Activated T-cell treated with anti-CD3 and anti-CD28 coated beads, Interleukin-2, amount 50 U/mL, for 72 hours (primary cell): Measurements from ENCODE around the gene MBD1. TPM values are rescaled to one million over a fixed set of nuclear protein-coding genes. Genes with fewer than 3 reads are reported as not detected.
"Not testable (repeated sequence)": the region's sequence is repeated elsewhere in the genome, so short reads cannot be mapped to it uniquely, and the experiment has no call there.

Experiments
- ATAC-seq, 2 donors: fragments of 150-1000 bp; cut with Tn5 transposase; replicated peaks in 1 of 2; 2 replicates each; pipeline ENCODE4 v1.10.0; 2021; ENCODE audit warnings: moderate library complexity in 2 of 2, mild to moderate bottlenecking in 1 of 2
- DNase-seq, 2 donors: peaks; one replicate each; pipeline ENCODE4 v3.0.0; 2021 to 2022; ENCODE audit warnings: mixed read lengths in 1 of 2
- H3K27ac Mint-ChIP-seq: one replicate; pipeline ENCODE4 v1.8.0; 2022; ENCODE audit warnings: mild to moderate bottlenecking, moderate library complexity, mixed read lengths
- H3K27me3 Mint-ChIP-seq: one replicate; pipeline ENCODE4 v1.8.0; 2022; ENCODE audit warnings: low read depth, mixed read lengths
- H3K36me3 Mint-ChIP-seq, 2 donors: one replicate each; pipeline ENCODE4 v1.8.0; 2022; ENCODE audit warnings: mixed read lengths in 2 of 2, mild to moderate bottlenecking in 1 of 2; ENCODE audit not compliant: insufficient read depth in 2 of 2
- H3K4me1 Mint-ChIP-seq: one replicate; pipeline ENCODE4 v1.8.0; 2022; ENCODE audit warnings: low read depth, mixed read lengths
- H3K4me3 Mint-ChIP-seq, 2 donors: one replicate each; pipeline ENCODE4 v1.8.0; 2022; ENCODE audit warnings: mild to moderate bottlenecking in 2 of 2, mixed read lengths in 2 of 2, moderate library complexity in 2 of 2
- H3K9me3 Mint-ChIP-seq, 2 donors: one replicate each; pipeline ENCODE4 v1.8.0; 2022; ENCODE audit warnings: mixed read lengths in 2 of 2
- total RNA-seq, 2 donors: library from RNA; stranded (reverse); gene quantifications; one replicate each; pipeline ENCODE4 v1.2.3, GENCODE V29; 2022

Gene MBD1, protein sequence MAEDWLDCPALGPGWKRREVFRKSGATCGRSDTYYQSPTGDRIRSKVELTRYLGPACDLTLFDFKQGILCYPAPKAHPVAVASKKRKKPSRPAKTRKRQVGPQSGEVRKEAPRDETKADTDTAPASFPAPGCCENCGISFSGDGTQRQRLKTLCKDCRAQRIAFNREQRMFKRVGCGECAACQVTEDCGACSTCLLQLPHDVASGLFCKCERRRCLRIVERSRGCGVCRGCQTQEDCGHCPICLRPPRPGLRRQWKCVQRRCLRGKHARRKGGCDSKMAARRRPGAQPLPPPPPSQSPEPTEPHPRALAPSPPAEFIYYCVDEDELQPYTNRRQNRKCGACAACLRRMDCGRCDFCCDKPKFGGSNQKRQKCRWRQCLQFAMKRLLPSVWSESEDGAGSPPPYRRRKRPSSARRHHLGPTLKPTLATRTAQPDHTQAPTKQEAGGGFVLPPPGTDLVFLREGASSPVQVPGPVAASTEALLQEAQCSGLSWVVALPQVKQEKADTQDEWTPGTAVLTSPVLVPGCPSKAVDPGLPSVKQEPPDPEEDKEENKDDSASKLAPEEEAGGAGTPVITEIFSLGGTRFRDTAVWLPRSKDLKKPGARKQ
- total RNA-seq: 10 to 100 TPM; 88.5 to 94.9 TPM

DNA sequence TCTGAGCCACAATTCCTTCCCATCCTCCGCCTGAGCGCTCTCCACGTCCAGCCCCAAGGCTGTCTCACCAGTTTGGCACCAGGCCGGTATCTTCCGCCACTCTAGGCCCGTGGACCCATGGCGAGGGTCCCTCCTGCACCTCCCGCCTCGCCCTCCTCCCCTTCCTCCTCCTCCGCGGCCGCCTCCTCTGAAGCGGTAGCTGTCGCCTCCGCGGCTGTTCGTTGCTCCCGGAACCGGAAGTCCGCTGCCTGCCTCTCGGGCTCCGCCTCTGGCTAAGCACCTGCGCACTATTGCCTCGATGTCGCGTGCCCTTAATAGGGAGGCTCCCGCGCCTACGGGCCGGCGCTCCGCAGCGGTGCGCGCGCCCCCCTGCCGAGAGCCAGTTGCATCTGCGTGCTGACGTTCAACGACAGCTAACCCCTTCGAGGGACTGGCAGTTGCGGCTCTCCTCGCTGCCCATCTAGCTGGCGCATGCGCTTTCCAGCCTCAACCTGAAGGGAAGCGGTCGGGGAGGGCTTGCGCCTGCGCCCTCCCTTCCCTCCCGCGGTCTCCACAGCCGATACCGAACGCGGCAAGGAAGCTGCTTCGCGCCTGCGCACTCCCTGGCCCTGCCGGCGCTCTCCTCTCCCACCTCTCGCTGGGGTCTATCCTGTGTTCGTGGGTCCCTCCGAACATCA is at the start of gene MBD1:
Gene MBD1 (minus strand): TSS at position 229 of the 677 bp plus-strand sequence. CDS start 1,531 bp downstream, outside the sequence.
- Mint-ChIP-seq H3K27ac (peak within 1 kb of the TSS; percentile 92), H3K4me1 (peaks cover 51% of the 10 kb centered on the region), H3K36me3 (peaks cover 24 to 31% of the 10 kb centered on the region in 2 donors), H3K27me3 (no peaks in the 10 kb centered on the region), H3K4me3 (peak within 1 kb of the TSS; percentile 91 to 96), H3K9me3 (no peaks in the 10 kb centered on the region)
- ATAC-seq: peak; percentile 92 to 94
- peak; percentile 94 to 98 for DNase-seq

DNA sequence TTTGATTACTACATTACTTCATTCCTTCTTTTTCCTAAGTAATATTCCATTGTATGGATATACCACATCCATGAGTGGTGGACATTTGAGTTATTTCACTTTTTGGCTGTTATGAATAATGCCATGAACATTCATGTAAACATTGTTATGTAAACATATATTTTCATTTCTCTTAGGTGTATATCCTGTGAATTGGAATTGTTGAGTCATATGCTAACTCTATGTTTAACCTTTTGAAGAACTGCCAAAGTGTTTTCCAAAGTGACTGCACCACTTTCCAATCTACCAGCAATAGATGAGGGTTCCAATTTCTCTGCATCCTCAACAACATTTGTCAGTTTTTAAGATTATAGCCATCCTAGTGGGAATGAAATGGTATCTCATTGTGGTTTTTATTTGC is 48.9 kb upstream of the MBD1 start:
- Mint-ChIP-seq H3K36me3 (no peaks in the 10 kb centered on the region), H3K27ac (no peak overlapping the region), H3K27me3 (peaks cover 6% of the 10 kb centered on the region), H3K4me1 (no peaks in the 10 kb centered on the region), H3K4me3 (no peak overlapping the region), H3K9me3 (no peaks in the 10 kb centered on the region)
- DNase-seq (no peak), ATAC-seq (no peak)

DNA sequence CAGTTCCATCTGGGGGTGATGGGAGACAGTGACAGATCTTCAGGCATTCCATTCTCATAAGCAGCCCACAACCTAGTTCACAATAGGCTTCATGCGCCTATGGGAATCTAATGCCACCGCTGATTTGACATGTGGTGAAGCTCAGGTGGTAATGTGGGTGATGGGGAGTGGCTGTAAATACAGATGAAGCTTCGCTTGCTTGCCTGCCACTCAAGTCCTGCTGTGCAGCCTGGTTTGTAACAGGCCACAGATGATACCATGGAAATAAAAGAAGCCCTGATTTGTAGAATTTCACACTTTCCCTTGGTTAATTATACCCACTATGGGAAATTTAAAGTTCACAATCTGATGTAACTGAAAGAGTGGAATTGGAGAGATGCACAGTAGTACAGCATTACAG is 46.7 kb upstream of the MBD1 start:
- ATAC-seq: no peak
- H3K27me3 Mint-ChIP-seq: peaks cover 6% of the 10 kb centered on the region
- H3K36me3 Mint-ChIP-seq: no peaks in the 10 kb centered on the region
- H3K4me1 Mint-ChIP-seq: no peaks in the 10 kb centered on the region
- no peak overlapping the region for H3K27ac Mint-ChIP-seq
- H3K4me3 Mint-ChIP-seq: no peak overlapping the region
- DNase-seq: no peak
- no peaks in the 10 kb centered on the region for H3K9me3 Mint-ChIP-seq

DNA sequence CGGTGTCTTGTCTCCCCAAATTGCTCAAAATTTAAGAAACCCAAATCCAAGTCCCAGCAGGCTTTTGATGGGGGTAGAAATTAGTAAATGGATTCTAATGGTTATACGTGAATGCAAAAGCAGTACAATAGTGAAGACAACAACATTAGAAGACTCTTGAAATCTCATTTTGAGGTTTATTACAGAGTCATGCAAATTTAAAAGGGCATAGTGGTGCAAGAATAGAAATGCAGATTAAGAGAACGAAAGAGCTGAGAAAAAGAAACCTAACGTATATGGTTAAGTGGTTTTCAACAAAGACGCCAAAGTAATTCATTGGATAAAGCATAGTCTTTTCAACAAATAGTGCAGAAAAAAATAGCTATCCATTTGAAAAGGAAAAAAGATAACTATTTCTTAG is 39.4 kb upstream of the MBD1 start:
- Mint-ChIP-seq H3K27ac (no peak overlapping the region), H3K9me3 (no peaks in the 10 kb centered on the region), H3K4me3 (peak overlapping the region; percentile 15 to 75), H3K36me3 (no peaks in the 10 kb centered on the region), H3K4me1 (peaks cover 13% of the 10 kb centered on the region), H3K27me3 (no peaks in the 10 kb centered on the region)
- ATAC-seq: no peak
- no peak for DNase-seq

DNA sequence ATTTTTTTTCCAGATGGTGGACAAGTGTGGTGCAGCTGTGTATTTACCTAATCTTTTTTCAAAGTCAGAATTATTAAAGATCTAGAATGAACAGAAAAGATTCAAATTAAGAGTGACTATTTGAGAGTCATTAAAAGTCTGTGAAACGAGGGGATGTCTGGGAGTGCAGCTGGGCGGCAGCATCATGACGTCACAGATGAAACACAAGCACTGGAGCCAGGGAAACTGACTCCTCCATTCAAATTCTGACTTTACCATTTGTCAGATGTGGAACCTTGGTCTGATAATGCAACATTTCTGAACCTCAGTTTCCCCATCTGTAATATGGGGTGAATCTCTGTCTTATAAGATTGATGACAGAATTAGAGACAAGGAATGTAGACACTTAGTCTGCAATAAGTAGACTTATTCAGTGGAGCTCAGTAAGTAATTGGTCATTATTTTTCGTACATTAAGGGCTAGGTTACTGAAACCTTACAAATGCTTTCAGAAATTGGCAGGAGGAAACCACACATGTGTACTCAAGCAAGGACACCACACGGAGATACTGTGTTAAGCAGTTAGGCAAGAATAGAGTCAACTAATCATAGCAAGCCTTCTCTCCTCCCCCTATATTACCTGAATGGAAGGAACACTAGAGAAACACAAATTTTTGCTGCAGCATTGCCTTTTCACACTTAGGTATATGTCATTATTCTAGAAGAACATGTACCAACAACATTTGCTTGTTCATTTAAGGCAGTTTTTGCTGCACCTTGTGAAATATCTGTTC is 34.0 kb upstream of the MBD1 start:
- Mint-ChIP-seq H3K27me3 (peaks cover 14% of the 10 kb centered on the region), H3K4me1 (peaks cover 4% of the 10 kb centered on the region), H3K9me3 (no peaks in the 10 kb centered on the region), H3K4me3 (no peak overlapping the region), H3K27ac (no peak overlapping the region), H3K36me3 (no peaks in the 10 kb centered on the region)
- no peak for DNase-seq
- no peak for ATAC-seq

DNA sequence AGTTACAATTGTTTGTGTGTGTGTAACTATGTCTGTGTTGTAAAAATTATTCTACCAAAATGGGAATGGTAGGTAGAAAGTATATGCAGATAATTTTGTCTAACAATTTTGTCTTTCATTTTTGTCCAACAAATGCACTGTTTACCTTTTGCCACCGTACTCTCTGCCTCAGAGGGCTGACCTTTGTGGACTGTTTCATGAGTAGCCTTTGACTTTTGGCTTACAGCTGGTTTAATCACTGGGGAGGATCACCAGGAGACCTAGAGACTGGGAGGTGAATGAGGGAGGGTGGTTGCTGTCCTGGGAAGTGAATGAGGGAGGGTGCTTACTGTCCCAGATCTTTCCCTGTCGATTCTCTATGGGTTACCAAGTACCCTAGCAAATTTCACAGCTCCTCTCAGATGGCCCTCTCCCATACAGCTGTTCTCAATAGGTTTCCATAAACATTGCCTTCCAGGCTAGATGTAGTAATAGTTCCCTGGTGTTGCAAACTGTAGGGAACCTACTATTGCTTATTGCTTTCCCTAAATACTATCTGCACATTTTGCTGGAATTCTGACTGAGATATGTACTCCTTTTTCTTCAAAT is 32.6 kb upstream of the MBD1 start:
- H3K36me3 Mint-ChIP-seq: no peaks in the 10 kb centered on the region
- H3K4me1 Mint-ChIP-seq: no peaks in the 10 kb centered on the region
- DNase-seq: no peak
- ATAC-seq: no peak
- peaks cover 14% of the 10 kb centered on the region for H3K27me3 Mint-ChIP-seq
- H3K27ac Mint-ChIP-seq: no peak overlapping the region
- H3K9me3 Mint-ChIP-seq: no peaks in the 10 kb centered on the region
- H3K4me3 Mint-ChIP-seq: no peak overlapping the region

DNA sequence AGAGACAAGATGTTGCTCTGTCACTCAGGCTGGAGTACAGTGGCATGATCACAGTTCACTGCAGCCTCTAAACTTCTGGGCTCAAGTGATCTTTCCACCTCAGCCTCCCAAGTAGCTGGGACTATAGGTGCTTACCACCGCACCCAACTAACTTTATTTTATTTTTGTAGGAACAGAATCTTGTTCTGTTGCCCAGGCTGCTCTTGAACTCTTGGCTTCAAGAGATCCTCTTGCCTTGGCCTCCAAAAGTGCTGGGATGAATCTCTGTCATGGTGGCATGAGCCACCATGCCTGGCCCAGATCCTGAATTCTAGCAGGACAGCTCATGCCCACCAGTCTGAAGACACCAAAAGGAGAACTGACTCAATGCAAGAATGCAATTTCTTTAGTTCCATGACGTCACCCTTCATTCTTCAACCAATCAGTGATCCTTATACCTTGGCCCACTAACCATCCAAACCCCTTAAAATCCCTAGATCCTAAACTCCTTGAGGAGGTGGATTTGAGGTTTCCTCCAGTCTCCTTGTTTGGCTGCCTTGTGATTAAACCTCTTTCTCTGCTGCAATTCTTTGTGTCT is 31.8 kb upstream of the MBD1 start:
- no peaks in the 10 kb centered on the region for H3K36me3 Mint-ChIP-seq
- H3K4me1 Mint-ChIP-seq: no peaks in the 10 kb centered on the region
- DNase-seq (no peak), ATAC-seq (no peak)
- no peak overlapping the region for H3K27ac Mint-ChIP-seq
- H3K27me3 Mint-ChIP-seq: peaks cover 14% of the 10 kb centered on the region
- H3K9me3 Mint-ChIP-seq: no peaks in the 10 kb centered on the region
- H3K4me3 Mint-ChIP-seq: no peak overlapping the region

DNA sequence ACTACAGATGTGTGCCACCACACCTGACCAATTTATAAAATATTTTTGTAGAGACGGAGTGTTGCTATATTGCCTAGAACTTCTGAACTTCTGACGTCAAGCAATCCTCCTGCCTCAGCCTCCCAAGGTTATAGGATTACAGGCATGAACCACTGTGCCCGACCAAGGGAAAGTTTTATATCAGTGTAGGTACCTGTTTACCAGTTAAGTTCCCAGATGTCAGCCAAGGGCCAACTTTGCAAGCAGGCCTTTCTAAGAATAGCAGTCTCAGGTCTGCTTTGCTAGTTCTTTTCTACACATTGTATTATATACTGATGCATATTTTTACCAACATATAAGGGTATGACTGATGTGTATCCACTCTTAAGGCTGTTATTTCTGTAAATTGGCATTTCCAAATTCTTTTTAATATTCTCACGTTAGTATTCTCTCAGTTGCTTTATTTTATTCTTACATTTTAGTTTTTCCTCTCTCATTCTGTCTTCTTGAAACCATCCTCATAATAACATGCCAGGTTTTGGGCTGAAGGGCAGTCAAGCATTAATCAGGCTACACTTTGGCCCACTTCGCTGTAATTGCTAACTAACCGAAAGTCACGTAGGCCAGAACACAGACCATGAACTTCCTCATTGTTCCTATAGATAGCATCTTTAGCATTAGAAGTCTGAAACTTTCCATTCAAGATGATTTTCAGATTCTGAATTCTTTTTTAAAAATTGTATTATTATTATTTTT is 31.1 kb upstream of the MBD1 start:
- Mint-ChIP-seq H3K9me3 (no peaks in the 10 kb centered on the region), H3K36me3 (no peaks in the 10 kb centered on the region), H3K4me1 (peaks cover 6% of the 10 kb centered on the region), H3K4me3 (no peak overlapping the region), H3K27me3 (peaks cover 14% of the 10 kb centered on the region), H3K27ac (no peak overlapping the region)
- ATAC-seq (no peak), DNase-seq (no peak)

DNA sequence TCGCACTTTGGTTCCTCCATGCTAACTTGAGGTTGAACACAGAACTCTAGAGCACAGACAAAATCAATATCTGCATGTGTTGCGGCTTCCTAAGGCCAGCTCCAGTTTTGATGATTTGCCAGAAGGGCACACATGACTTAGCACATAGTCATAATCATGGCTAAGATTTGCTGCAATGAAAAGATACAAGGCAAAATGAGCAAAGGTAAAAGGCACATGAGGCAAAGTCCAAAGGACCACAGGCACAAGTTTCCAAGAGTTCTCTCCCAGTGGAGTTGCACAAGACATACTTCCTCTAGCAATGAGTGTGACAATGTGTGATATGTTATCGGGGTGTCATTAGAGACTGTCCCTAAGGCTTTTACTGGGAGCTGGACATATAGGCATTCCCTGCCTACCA is 30.3 kb upstream of the MBD1 start:
- no peak for ATAC-seq
- H3K36me3 Mint-ChIP-seq: no peaks in the 10 kb centered on the region
- H3K4me1 Mint-ChIP-seq: peaks cover 13% of the 10 kb centered on the region
- no peak overlapping the region for H3K4me3 Mint-ChIP-seq
- H3K9me3 Mint-ChIP-seq: no peaks in the 10 kb centered on the region
- H3K27ac Mint-ChIP-seq: no peak overlapping the region
- no peak for DNase-seq
- peaks cover 14% of the 10 kb centered on the region for H3K27me3 Mint-ChIP-seq

DNA sequence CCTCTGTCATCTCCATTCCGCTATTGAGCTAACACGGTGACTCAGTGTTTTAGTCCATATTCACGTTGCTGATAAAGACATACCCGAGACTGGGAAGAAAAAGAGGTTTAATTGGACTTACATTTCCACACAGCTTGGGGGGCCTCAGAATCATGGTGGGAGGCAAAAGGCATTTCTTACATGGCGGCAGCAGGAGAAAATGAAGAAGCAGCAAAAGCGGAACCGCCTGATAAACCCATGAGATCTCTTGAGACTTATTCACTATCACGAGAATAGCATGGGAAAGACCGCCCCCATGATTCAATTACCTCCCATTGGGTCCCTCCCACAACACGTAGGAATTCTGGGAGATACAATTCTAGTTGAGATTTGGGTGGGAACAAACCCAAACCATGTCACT is 28.8 kb upstream of the MBD1 start:
- Mint-ChIP-seq H3K27me3 (peaks cover 13% of the 10 kb centered on the region), H3K27ac (no peak overlapping the region), H3K4me1 (peaks cover 13% of the 10 kb centered on the region), H3K36me3 (peaks cover 0 to 6% of the 10 kb centered on the region in 2 donors), H3K4me3 (no peak overlapping the region), H3K9me3 (peaks cover 0 to 3% of the 10 kb centered on the region in 2 donors)
- no peak for ATAC-seq
- DNase-seq: no peak

DNA sequence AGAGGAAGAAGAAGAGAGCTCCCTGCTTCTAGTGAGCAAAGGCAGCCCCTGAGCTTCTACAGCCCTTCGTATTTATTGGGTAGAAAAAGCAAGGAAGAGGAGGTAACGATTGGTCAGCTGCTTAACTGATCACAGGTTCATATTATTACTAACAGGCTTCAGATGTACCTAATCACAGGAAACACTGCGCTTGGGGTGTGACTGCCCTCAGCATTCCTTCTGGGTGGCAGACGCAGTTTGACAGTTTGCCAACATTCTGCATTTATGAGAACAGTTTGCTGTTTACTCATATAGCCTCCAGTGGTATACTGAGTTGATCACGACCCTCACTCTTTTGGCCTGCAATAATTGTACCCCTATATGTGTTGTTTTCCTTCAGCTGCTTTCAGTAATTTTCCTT is 27.5 kb upstream of the MBD1 start:
- not testable (repeated sequence) for H3K9me3 Mint-ChIP-seq, H3K4me3 Mint-ChIP-seq, ATAC-seq, H3K27ac Mint-ChIP-seq, H3K36me3 Mint-ChIP-seq, DNase-seq
- peaks cover 13% of the 10 kb centered on the region for H3K4me1 Mint-ChIP-seq
- H3K27me3 Mint-ChIP-seq: peaks cover 11% of the 10 kb centered on the region
